ENCODE measurements around the gene EEF1A1.

Gene EEF1A1

GRCh38 chr6:73504160-73504559 lies 16.7 kb downstream of the EEF1A1 start:
- 0 out of 2 replicates have a peak, but pooled peaks cover 6% of the 10 kb centered on the region for H3K36me3 ChIP-seq (ENCODE audit: insufficient read depth, low read length)
- H3K9ac ChIP-seq (ENCODE audit: low read depth, low read length), result no peak overlapping the region
- H3K9me3 ChIP-seq (ENCODE audit: control insufficient read depth, insufficient read depth, low read length), result no peaks in the 10 kb centered on the region
- H3K4me1 ChIP-seq (ENCODE audit: insufficient read depth, low read length), result no peaks in the 10 kb centered on the region

- Histone ChIP-seq H3K9me3 (ENCODE audit: control insufficient read depth, insufficient read depth, low read length) (no peaks in the 10 kb centered on the region), H3K4me1 (ENCODE audit: insufficient read depth, low read length) (no peaks in the 10 kb centered on the region), H3K36me3 (ENCODE audit: insufficient read depth, low read length) (0 out of 2 replicates have a peak, but pooled peaks cover 6% of the 10 kb centered on the region), H3K9ac (ENCODE audit: low read depth, low read length) (no peak overlapping the region)
Measured at GRCh38 chr6:73503027-73503772, 17.6 kb downstream of the EEF1A1 start.

GRCh38 chr6:73497915-73498314 lies 22.9 kb downstream of the EEF1A1 start:
- Histone ChIP-seq H3K9me3 (ENCODE audit: control insufficient read depth, insufficient read depth, low read length) (no peaks in the 10 kb centered on the region), H3K4me1 (ENCODE audit: insufficient read depth, low read length) (no peaks in the 10 kb centered on the region), H3K36me3 (ENCODE audit: insufficient read depth, low read length) (peaks cover 6% of the 10 kb centered on the region)

GRCh38 chr6:73491377-73491776 lies 29.5 kb downstream of the EEF1A1 start:
- Histone ChIP-seq H3K9me3 (ENCODE audit: control insufficient read depth, insufficient read depth, low read length) (no peaks in the 10 kb centered on the region), H3K4me1 (ENCODE audit: insufficient read depth, low read length) (no peaks in the 10 kb centered on the region), H3K36me3 (ENCODE audit: insufficient read depth, low read length) (peaks cover 12% of the 10 kb centered on the region), H3K9ac (ENCODE audit: low read depth, low read length) (no peak overlapping the region)

More at GRCh38 chr6:73497915-73498314, 22.9 kb downstream of the EEF1A1 start:
- H3K9ac ChIP-seq (ENCODE audit: low read depth, low read length), result no peak overlapping the region

- Histone ChIP-seq H3K9ac (ENCODE audit: low read depth, low read length) (no peak overlapping the region), H3K36me3 (ENCODE audit: insufficient read depth, low read length) (peaks cover 16% of the 10 kb centered on the region)
Measured at GRCh38 chr6:73487473-73487872, 33.4 kb downstream of the EEF1A1 start.

GRCh38 chr6:73484438-73484837 lies 36.4 kb downstream of the EEF1A1 start:
- H3K36me3 ChIP-seq (ENCODE audit: insufficient read depth, low read length), result peaks cover 18% of the 10 kb centered on the region
- H3K9me3 ChIP-seq (ENCODE audit: control insufficient read depth, insufficient read depth, low read length), result no peaks in the 10 kb centered on the region

More at GRCh38 chr6:73487473-73487872, 33.4 kb downstream of the EEF1A1 start:
- Histone ChIP-seq H3K9me3 (ENCODE audit: control insufficient read depth, insufficient read depth, low read length) (no peaks in the 10 kb centered on the region), H3K4me1 (ENCODE audit: insufficient read depth, low read length) (no peaks in the 10 kb centered on the region)

GRCh38 chr6:73481969-73482368 lies 38.9 kb downstream of the EEF1A1 start:
- H3K9me3 ChIP-seq (ENCODE audit: control insufficient read depth, insufficient read depth, low read length), result no peaks in the 10 kb centered on the region
- peaks cover 17% of the 10 kb centered on the region for H3K36me3 ChIP-seq (ENCODE audit: insufficient read depth, low read length)
- H3K4me1 ChIP-seq (ENCODE audit: insufficient read depth, low read length), result no peaks in the 10 kb centered on the region
- no peak overlapping the region for H3K9ac ChIP-seq (ENCODE audit: low read depth, low read length)

More at GRCh38 chr6:73484438-73484837, 36.4 kb downstream of the EEF1A1 start:
- Histone ChIP-seq H3K9ac (ENCODE audit: low read depth, low read length) (no peak overlapping the region), H3K4me1 (ENCODE audit: insufficient read depth, low read length) (no peaks in the 10 kb centered on the region)

GRCh38 chr6:73477407-73477806 lies 43.4 kb downstream of the EEF1A1 start:
- no peaks in the 10 kb centered on the region for H3K9me3 ChIP-seq (ENCODE audit: control insufficient read depth, insufficient read depth, low read length)
- H3K4me1 ChIP-seq (ENCODE audit: insufficient read depth, low read length), result no peaks in the 10 kb centered on the region
- no peak overlapping the region for H3K9ac ChIP-seq (ENCODE audit: low read depth, low read length)
- H3K36me3 ChIP-seq (ENCODE audit: insufficient read depth, low read length), result peaks cover 20% of the 10 kb centered on the region

- H3K9me3 ChIP-seq (ENCODE audit: control insufficient read depth, insufficient read depth, low read length), result no peaks in the 10 kb centered on the region
Measured at GRCh38 chr6:73476723-73477122, 44.1 kb downstream of the EEF1A1 start.

GRCh38 chr6:73471686-73472290 lies 49.0 kb downstream of the EEF1A1 start:
- peaks cover 19% of the 10 kb centered on the region for H3K36me3 ChIP-seq (ENCODE audit: insufficient read depth, low read length)
- H3K9me3 ChIP-seq (ENCODE audit: control insufficient read depth, insufficient read depth, low read length), result no peaks in the 10 kb centered on the region
- no peaks in the 10 kb centered on the region for H3K4me1 ChIP-seq (ENCODE audit: insufficient read depth, low read length)
- no peak overlapping the region for H3K9ac ChIP-seq (ENCODE audit: low read depth, low read length)

More at GRCh38 chr6:73476723-73477122, 44.1 kb downstream of the EEF1A1 start:
- no peaks in the 10 kb centered on the region for H3K4me1 ChIP-seq (ENCODE audit: insufficient read depth, low read length)
- peaks cover 15% of the 10 kb centered on the region for H3K36me3 ChIP-seq (ENCODE audit: insufficient read depth, low read length)
- H3K9ac ChIP-seq (ENCODE audit: low read depth, low read length), result no peak overlapping the region
